Measurements from ENCODE around the gene HK2. TPM values are rescaled to one million over a fixed set of nuclear protein-coding genes. Genes with fewer than 3 reads are reported as not detected.
A peak's percentile ranks its signal among the peaks of the same experiment; 100 is the strongest.

The HK2 gene
- total RNA-seq, 2 donors from 2014 or later: 8.7 to 114 TPM

GRCh38 chr2:74861531-74861930, 27.6 kb downstream of the HK2 start:
- Histone ChIP-seq H3K4me3 (no peak overlapping the region), H3K36me3 (no peaks in the 10 kb centered on the region), H3K27me3 (replicated peaks; ENCODE audit: insufficient read depth) (no peaks in the 10 kb centered on the region), H3K4me1 (replicated peaks) (no peaks in the 10 kb centered on the region), H3K27ac (no peak overlapping the region), H3K9me3 (no peaks in the 10 kb centered on the region)
- 22% methylated on average over 5 of the region's 5 CpGs for WGBS
- DNase-seq (ENCODE audit: low spot score): peak; percentile 31
- TF ChIP-seq POLR2AphosphoS5 (IDR thresholded peaks at IDR 0.05): peak; percentile 41
- no peak for TF ChIP-seq POLR2A (IDR thresholded peaks at IDR 0.05)
- intact Hi-C loops (cut with DNase I): no loop called here

- 74% methylated on average over 17 of the region's 17 CpGs for WGBS
- intact Hi-C loops (cut with DNase I): no loop called here
- DNase-seq (ENCODE audit: low spot score): no peak
- no peaks in the 10 kb centered on the region for H3K9me3 ChIP-seq
- no peak overlapping the region for H3K27ac ChIP-seq
- H3K4me3 ChIP-seq: no peak overlapping the region
- H3K27me3 ChIP-seq (replicated peaks; ENCODE audit: insufficient read depth): no peaks in the 10 kb centered on the region
- TF ChIP-seq POLR2A (IDR thresholded peaks at IDR 0.05) (no peak), CTCF (IDR thresholded peaks at IDR 0.05) (no peak), POLR2AphosphoS5 (IDR thresholded peaks at IDR 0.05) (no peak)
- no peaks in the 10 kb centered on the region for H3K4me1 ChIP-seq (replicated peaks)
- no peaks in the 10 kb centered on the region for H3K36me3 ChIP-seq
Measured at GRCh38 chr2:74862020-74862964, 28.4 kb downstream of the HK2 start.

GRCh38 chr2:74863802-74864248, 29.9 kb downstream of the HK2 start:
- 71% methylated on average over 3 of the region's 3 CpGs for WGBS
- intact Hi-C loops (cut with DNase I): no loop called here
- TF ChIP-seq POLR2A (IDR thresholded peaks at IDR 0.05): no peak
- TF ChIP-seq POLR2AphosphoS5 (IDR thresholded peaks at IDR 0.05): no peak
- TF ChIP-seq CTCF (IDR thresholded peaks at IDR 0.05): no peak

GRCh38 chr2:74864728-74865722, 31.1 kb downstream of the HK2 start:
- no peaks in the 10 kb centered on the region for H3K9me3 ChIP-seq
- H3K27ac ChIP-seq: no peak overlapping the region
- 91% methylated on average over 19 of the region's 20 CpGs for WGBS
- H3K36me3 ChIP-seq: no peaks in the 10 kb centered on the region
- H3K27me3 ChIP-seq (replicated peaks; ENCODE audit: insufficient read depth): no peaks in the 10 kb centered on the region
- no peaks in the 10 kb centered on the region for H3K4me1 ChIP-seq (replicated peaks)
- DNase-seq (ENCODE audit: low spot score): no peak
- TF ChIP-seq POLR2AphosphoS5 (IDR thresholded peaks at IDR 0.05) (no peak), CTCF (IDR thresholded peaks at IDR 0.05) (no peak), POLR2A (IDR thresholded peaks at IDR 0.05) (no peak)
- no peak overlapping the region for H3K4me3 ChIP-seq
- intact Hi-C loops (cut with DNase I): no loop called here

More at GRCh38 chr2:74863802-74864248, 29.9 kb downstream of the HK2 start:
- Histone ChIP-seq H3K27ac (no peak overlapping the region), H3K36me3 (no peaks in the 10 kb centered on the region), H3K27me3 (replicated peaks; ENCODE audit: insufficient read depth) (no peaks in the 10 kb centered on the region), H3K9me3 (no peaks in the 10 kb centered on the region), H3K4me1 (replicated peaks) (no peaks in the 10 kb centered on the region), H3K4me3 (no peak overlapping the region)
- no peak for DNase-seq (ENCODE audit: low spot score)

All from prostate gland (tissue), 2 donors.